GM21619 (cell line): ENCODE data around the gene TNNT1.

ENCODE experiments used
- ATAC-seq: cut with Tn5 transposase; IDR thresholded peaks from one replicate; pipeline ENCODE4 v1.9.1; 2021; ENCODE audit not compliant: unreplicated experiment

The TNNT1 gene

DNA sequence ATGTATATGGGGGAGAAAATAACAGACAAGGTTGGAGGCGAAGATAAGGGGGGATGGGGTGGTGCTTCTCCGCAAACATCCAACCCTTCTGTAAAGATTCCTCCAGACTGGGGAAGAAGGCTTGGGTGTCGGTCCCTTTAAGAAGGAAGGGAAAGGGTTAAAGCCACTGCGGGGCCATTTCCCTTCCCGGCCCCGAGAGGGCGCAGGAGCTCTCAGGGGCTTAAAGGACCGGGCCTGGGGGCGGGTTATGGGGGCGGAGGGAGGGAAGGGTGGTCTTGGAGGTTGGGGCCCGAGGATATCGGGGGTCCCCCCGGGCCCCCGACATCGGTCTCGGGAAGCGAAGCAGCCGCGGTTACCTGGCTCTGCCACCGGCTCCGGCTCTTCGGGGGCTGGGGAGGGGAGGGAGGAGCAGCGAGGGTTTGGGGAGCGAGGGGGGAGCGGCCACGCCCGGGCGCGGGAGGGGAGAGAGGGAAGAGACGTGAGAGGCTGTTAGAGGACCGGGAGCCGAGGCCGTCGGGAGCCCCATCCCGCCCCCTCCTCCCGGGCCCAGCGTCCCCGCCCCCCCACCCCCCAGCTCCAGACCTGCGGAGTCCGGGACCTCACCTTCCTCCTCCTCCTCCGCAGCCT is 2.8 kb downstream of the TNNT1 start:
- no peak for ATAC-seq

DNA sequence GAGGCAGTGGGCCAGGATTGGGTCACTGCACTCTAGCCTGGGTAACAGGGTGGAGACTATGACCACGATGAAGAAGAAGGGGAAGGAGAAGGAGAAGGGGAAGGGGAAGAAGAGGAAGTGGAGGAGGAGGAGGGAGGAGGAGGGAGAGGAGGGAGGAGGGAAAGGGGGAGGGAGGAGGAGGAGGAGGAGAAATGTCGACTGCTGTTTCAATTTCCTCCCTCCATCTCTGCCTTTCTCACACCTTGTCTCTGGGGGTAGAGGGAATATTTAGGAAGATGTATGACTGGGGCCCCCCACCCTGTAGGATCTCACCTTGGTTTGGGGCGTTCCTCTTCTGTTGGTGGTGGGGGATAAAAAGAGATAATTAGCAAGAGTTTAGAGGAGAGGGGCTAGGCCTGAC is 3.8 kb downstream of the TNNT1 start:
- no peak for ATAC-seq

DNA sequence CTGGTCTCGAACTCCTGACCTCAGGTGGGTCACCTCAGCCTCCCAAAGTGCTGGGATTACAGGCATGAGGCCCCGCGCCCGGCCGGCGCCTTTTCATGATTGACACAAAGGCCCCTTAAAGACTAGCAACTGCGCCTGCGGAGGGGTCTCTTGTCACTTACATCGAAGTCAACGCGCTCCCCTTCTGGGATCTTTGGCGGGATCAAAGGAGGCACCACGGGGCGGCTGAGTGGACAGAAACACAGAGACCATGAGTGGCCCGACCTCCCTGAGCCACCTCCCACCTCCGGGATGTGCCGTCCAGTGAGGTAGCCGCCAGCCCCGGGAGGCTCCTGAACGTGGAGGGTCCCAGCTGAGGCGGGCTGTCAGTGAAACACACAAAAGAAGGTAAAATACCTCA is 7.3 kb downstream of the TNNT1 start:
- no peak for ATAC-seq

DNA sequence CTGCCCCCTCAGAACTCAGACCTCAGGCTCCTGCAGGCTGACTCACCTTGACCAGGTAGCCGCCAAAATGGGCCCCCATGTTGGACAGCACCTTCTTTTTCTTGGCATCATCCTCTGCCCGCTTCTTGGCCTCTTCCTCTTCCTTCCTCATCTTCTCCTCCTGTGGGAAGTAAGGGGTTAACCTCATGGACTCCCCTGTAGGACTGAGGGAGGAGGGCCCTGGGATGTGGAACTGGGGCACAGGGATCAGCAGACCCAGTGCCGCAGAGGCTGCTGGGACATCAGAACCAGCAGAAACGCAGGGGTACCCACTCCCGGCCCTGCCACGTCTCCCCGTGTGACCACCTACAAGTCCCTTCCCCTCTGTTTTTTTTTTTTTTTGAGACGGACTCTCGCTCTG is 11.1 kb downstream of the TNNT1 start:
- no peak for ATAC-seq

DNA sequence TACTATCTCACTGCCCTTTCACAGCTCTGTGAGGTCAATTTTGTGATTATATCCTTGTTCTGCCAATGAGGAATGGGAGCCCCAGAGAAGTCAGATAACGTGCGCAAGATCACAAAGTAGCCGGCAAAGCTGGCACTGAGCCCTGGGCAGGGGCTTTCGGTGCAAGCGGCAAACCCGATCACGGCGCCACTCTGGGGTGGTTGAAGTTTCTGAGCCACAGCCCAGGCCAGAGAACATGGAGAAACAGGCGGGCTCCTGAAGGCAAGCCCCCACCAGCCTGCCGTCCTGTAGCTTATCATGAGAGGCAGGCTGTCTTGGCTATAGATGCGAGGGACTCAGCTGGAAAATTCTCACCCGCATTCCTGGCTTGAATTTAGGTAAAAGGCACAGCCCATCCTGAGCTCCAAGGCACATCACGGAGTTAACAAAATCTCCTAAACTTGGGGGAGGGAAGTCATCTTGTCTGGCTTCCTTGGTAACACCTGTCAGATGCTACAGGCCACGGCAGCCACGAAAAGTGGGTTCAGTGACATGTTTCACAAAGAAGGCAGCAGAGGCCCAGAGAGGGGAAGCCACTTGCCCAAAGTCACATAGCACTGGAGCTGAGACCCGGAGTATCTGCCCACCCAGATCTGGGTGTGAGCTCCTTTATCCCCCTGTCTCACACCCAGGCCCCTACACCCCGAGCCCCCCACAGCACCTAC is 12.5 kb downstream of the TNNT1 start:
- ATAC-seq = no peak

DNA sequence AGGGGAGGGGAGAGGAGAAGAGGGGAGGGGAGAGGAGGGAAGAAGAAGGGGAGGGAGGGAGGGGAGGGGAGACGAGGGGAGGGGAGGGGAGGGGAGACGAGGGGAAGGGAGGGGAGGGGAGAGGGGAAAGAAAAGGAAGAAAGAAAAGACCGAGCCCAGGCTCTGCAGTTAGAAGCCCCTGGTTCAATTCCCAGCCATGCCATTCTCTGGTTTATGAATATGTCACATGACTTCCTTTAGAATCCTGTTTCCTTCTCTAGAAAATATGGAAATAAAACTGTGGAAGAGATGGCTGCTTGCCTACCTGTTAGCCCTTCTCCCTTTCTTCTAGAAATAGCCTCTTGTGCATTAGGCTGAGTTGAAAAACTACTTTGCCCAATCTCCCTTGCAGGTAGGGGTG is 14.3 kb downstream of the TNNT1 start:
- no peak for ATAC-seq

DNA sequence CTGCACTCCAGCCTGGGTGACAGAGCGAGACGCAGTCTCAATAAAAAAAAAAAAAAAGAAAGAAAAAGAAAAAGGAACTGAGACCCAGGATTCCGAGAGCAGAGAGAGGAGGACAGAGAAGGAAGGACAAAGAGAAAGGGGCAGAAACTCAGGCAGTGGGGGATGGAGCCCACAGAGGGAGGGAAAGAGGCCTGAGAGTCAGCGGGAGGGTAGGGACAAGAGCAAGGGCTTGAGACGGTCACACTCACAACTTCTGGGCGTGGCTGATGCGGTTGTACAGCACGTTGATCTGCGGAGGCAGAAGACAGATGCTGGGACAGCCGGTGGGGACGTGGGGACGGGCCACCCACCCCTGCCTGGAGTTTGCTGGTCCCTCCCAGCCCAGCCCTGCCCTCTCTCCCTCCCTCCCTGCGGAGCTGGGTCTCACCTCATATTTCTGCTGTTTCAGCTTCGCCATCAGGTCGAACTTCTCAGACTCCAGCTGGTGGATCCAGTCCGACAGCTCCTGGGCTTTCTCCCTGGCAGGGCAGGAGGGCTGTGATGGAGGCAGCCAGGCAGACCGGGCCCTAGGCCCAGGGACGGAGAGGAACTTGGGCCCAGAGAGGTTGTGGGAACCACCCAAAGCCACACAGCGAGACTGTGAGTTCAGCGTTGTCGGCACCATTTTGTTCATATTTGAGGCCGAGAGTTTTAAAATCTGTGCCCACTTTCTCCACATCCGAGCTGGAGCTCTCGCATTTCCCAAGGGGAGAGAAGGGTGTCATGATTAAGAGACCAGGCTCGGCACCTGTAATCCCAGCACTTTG is 15.2 kb downstream of the TNNT1 start:
- ATAC-seq = no peak

DNA sequence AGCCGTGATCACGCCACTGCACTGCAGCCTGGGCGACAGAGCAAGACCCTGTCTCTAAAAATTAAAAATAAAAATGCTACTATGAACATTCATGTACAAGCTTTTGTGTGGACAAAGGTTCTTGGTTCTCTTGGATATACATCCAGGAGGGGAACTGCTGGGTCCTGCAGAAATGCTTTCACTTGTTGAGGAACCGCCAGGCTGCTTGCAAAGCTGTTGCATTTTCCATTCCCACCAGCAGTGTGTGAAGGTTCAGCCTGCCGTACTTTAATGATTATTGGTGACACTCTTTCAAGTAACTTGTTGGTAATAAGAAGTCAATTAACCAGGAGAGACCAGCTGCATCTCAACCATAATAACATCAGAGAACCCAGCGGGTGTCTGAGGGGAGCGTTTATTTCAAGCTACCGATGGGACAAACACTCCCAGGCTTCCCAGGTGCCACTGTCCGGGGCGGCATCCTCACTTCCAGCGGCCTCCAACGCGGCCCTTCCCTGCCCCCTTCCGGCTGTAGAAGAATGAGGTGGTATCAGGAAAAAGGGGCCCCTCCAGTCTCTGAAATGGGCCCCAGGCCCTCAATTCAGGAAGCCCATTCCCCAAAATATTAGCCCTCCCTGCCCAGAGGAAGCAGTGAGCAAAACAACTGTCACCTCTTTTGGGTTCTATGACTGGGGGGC is 16.4 kb downstream of the TNNT1 start:
- ATAC-seq = no peak

DNA sequence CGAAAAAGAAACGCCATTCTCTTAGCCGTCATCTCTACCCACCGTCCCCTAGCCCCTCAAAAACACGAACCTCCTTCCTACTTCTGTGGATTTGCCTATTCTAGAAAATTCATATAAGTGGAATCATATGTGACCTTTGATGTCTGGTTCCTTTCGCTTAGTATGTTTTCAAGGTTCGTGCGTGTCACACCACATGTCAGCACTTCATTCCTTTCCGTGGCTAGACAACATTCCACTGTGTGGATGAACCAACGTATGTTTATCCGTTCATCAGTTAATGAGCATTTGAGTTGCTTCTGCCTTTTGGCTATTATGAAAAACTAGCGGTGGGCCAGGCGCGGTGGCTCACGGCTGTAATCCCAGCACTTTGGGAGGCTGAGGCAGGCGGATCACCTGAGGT is 17.6 kb downstream of the TNNT1 start:
- no peak for ATAC-seq

DNA sequence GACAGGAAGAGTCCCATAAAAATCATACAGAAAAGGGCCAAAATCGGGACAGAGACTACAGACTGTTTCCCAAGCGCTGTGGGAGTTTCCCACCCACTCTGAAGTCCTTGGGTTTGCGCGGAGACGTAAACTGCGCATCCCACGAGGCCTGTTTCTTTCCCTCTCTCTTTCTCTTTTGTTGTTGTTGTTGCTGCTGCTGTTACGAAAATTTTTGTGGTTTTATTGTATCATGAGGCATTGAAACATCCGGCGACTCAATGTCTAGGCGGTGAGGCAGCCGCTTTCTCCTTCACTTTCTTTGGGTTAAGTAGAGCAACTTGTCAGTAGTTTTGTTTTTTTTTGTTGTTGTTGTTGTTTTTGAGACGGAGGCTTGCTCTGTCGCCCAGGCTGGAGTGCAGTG is 30.0 kb downstream of the TNNT1 start:
- no peak for ATAC-seq

DNA sequence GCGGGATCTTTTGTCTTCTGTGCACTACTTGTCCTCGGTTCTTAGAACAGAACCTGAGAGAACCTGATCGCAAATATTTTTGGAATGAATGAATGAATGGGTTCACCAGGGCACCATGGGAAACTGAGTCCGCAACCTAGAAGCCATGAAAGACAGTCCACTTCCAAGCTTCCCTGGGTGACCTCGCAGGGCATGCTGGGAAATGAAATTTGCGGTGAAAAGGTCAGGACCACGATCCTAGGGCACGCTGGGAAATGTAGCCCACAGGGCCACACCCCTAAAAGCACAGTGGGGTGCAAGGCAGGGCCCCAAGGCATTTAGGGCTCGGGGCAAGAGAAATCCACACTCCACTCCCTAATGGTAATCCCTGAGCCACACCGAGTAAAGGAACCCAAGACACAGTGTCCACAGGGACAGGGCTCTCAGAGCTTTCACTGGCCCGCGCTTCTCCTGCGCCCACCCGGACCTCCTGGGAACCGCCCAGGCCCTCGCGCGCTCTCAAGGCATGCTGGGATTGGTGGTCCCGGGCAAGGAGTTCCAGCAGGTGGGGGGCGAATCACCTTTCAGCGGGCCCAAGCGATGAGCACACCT is 30.5 kb downstream of the TNNT1 start:
- no peak for ATAC-seq

DNA sequence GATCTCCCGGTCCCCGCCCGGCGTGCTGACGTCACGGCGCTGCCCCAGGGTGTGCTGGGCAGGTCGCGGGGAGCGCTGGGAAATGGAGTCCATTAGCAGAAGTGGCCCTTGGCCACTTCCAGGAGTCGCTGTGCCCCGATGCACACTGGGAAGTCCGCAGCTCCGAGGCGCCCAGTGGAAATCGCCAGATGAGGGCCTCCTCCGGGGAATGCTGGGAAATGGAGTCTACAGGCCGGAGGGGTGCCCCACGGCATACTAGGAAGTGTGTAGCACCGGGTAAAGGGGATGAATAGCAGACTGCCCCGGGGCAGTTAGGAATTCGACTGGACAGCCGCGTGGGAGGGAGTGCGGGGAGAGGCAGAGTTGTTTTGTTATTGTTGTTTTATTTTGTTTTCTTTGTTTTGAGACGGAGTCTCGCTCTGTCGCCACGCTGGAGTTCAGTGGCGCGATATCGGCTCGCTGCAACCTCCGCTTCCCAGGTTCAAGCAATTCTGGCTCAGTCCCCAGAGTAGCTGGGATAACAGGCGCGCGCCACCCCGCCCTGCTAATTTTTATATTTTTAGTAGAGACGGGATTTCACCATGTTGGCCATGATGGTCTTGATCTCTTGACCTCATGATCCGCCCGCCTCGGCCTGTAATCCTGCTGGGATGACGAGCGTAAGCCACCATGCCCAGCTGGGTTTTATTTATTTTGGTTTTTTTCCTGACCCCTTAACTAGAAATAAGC is 31.2 kb downstream of the TNNT1 start:
- peak; percentile 82 for ATAC-seq

DNA sequence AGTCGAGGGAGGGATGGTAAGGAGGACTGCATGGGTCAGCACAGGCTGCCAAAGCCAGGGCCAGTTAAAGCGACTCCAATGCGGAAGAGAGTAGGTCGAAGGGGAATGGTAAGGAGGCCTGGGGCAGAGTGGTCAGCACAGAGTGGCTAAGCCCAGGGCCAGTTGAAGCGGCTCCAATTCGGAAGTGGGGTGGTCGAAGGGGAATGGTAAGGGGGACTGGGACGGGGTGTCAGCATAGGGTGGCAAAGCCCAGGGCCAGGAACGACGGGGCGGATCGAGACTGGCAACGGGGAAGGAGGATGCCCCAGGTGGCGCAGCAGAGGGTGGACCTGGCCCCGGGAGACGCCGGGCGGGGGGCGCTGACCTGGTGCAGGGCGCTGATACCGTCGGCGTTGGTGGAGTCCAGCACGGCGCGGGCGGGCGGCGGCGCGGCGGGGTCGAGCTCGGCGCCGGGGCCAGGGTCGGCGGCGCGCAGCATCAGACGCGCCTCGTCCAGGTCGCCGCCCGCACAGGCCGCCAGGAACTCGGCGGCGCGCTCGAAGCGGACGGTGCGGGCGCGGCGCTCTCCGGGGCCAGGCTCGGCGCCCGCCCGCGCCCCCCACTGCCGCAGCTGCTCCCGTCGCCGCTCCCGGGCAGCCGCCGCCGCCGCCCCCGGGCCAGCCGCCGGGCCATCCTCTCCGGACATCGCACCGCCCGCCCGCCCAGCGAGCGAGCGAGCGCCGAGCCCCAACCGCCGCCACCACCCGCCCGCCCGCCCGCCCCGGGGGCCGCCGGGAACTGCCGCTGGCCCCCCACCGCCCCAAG is 31.9 kb downstream of the TNNT1 start, which contains the start of gene PPP1R12C:
PPP1R12C (minus strand) TSS at position 779 of the 804 bp plus-strand sequence; CDS start at position 685, 94 bp downstream.
- peak; percentile 7 for ATAC-seq

DNA sequence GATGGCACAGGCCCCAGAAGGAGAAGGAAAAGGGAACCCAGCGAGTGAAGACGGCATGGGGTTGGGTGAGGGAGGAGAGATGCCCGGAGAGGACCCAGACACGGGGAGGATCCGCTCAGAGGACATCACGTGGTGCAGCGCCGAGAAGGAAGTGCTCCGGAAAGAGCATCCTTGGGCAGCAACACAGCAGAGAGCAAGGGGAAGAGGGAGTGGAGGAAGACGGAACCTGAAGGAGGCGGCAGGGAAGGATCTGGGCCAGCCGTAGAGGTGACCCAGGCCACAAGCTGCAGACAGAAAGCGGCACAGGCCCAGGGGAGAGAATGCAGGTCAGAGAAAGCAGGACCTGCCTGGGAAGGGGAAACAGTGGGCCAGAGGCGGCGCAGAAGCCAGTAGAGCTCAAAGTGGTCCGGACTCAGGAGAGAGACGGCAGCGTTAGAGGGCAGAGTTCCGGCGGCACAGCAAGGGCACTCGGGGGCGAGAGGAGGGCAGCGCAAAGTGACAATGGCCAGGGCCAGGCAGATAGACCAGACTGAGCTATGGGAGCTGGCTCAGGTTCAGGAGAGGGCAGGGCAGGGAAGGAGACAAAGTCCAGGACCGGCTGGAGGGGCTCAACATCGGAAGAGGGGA is 32.7 kb downstream of the TNNT1 start:
- peak; percentile 26 for ATAC-seq

DNA sequence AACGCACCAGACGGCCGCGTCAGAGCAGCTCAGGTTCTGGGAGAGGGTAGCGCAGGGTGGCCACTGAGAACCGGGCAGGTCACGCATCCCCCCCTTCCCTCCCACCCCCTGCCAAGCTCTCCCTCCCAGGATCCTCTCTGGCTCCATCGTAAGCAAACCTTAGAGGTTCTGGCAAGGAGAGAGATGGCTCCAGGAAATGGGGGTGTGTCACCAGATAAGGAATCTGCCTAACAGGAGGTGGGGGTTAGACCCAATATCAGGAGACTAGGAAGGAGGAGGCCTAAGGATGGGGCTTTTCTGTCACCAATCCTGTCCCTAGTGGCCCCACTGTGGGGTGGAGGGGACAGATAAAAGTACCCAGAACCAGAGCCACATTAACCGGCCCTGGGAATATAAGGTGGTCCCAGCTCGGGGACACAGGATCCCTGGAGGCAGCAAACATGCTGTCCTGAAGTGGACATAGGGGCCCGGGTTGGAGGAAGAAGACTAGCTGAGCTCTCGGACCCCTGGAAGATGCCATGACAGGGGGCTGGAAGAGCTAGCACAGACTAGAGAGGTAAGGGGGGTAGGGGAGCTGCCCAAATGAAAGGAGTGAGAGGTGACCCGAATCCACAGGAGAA is 33.5 kb downstream of the TNNT1 start:
- no peak for ATAC-seq

DNA sequence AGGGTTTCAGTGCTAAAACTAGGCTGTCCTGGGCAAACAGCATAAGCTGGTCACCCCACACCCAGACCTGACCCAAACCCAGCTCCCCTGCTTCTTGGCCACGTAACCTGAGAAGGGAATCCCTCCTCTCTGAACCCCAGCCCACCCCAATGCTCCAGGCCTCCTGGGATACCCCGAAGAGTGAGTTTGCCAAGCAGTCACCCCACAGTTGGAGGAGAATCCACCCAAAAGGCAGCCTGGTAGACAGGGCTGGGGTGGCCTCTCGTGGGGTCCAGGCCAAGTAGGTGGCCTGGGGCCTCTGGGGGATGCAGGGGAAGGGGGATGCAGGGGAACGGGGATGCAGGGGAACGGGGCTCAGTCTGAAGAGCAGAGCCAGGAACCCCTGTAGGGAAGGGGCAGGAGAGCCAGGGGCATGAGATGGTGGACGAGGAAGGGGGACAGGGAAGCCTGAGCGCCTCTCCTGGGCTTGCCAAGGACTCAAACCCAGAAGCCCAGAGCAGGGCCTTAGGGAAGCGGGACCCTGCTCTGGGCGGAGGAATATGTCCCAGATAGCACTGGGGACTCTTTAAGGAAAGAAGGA is 34.4 kb downstream of the TNNT1 start:
- no peak for ATAC-seq

DNA sequence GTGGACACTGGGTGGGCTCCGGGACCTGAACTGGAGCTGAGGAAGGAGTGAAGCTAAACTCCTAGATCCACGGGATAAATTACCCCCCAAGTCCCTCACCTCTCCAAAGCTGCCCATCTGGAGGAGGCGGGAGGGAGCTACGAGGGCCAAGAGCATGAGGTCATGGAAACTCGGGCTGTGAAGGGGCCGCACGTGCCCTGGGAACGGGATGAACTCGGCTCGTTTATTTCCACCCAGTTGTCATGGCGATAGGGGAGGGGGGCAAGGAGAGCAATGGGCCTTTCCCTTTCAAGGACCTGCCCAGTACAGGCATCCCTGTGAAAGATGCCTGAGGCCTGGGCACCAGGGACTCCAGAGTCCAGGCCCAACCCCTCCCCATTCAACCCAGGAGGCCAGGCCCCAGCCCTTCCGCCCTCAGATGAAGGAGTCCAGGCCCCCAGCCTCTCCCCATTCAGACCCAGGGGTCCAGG is 35.4 kb downstream of the TNNT1 start:
- no peak for ATAC-seq
